MM.1S (cell line): Measurements from ENCODE around the gene CEP250.

Experiments used
- EZH2 ChIP-seq: fragments of 300-600 bp; sonication (generic); optimal IDR thresholded peaks from 2 replicates; pipeline ENCODE3; 2017; ENCODE audit warnings: low read depth, mild to moderate bottlenecking, antibody characterized with exemption, low read length, mixed read lengths
- TF ChIP-seq, protein P1 (sequence below): fragments of 300-600 bp; sonication (generic); IDR thresholded peaks from 2 replicates; pipeline ENCODE4 v1.5.1; 2016; ENCODE audit warnings: antibody characterized with exemption, low read length, mixed read lengths

DNA sequence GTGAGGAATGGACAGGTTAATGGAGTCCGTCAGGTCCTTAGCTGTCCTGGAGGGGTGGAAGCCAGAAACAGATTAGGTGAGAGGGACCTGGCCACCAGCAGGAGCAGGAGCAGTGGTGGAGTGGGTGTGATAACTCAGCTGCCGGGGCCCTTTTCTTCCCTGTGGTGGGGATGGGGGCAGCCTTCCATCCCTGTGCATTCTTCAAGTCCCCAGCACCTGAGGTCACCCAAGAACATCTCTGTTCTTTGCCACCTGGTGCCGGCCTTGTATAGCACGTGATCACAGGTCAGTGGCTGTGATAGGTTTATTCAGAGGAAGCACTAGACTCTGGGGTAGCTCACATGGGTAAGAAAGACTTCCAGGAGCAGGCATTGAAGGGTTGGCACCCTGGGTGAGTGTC is 103.1 kb downstream of the CEP250 start:
- no peak for TF ChIP-seq EZH2
- TF ChIP-seq, protein P1, sequence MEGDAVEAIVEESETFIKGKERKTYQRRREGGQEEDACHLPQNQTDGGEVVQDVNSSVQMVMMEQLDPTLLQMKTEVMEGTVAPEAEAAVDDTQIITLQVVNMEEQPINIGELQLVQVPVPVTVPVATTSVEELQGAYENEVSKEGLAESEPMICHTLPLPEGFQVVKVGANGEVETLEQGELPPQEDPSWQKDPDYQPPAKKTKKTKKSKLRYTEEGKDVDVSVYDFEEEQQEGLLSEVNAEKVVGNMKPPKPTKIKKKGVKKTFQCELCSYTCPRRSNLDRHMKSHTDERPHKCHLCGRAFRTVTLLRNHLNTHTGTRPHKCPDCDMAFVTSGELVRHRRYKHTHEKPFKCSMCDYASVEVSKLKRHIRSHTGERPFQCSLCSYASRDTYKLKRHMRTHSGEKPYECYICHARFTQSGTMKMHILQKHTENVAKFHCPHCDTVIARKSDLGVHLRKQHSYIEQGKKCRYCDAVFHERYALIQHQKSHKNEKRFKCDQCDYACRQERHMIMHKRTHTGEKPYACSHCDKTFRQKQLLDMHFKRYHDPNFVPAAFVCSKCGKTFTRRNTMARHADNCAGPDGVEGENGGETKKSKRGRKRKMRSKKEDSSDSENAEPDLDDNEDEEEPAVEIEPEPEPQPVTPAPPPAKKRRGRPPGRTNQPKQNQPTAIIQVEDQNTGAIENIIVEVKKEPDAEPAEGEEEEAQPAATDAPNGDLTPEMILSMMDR: no peak
